Measurements from ENCODE around the gene PSMA7.
A peak's percentile ranks its signal among the peaks of the same experiment; 100 is the strongest.

The PSMA7 gene

GRCh38 chr20:62147125-62147524 lies 3.9 kb upstream of the PSMA7 start:
- POLR2A ChIA-PET, result interaction anchor here (1.0 kb wide), 1 partner anchor 81 kb away, joined by 4 read pairs; no protein-coding TSS in a partner anchor

GRCh38 chr20:62146019-62146755 lies 3.0 kb upstream of the PSMA7 start:
- ChIA-PET CTCF (interaction anchor here (0.9 to 1.6 kb wide), 5 partner anchors 10 to 134 kb away, joined by 3 to 5 read pairs (median 3); partner anchors contain the start of gene LSM14B), POLR2A (interaction anchor here (0.6 kb wide), 1 partner anchor 51 kb away, joined by 8 read pairs; no protein-coding TSS in a partner anchor)
- no peak overlapping the region for H3K27ac ChIP-seq (ENCODE audit: insufficient read depth in 1 of 2, low read depth in 1 of 2, low read length in 2 of 2, poor library complexity in 1 of 2, severe bottlenecking in 2 of 2)
- no peaks in the 10 kb centered on the region for H3K9me3 ChIP-seq (ENCODE audit: control extremely low read depth in 1 of 5, control insufficient read depth in 4 of 5, insufficient read depth in 2 of 5, low read depth in 1 of 5, low read length in 4 of 5)
- peaks cover 0 to 24% (median 3%) of the 10 kb centered on the region in 4 experiments for H3K36me3 ChIP-seq (ENCODE audit: control insufficient read depth in 4 of 4, insufficient read depth in 4 of 4, low read length in 3 of 4)
- 97% methylated on average over 13 of the region's 22 CpGs for WGBS (ENCODE audit: insufficient coverage)
- no peaks in the 10 kb centered on the region for H3K27me3 ChIP-seq (replicated peaks in 2 of 5; ENCODE audit: control insufficient read depth in 4 of 5, insufficient read depth in 5 of 5, low read length in 4 of 5)
- DNase-seq, result no peak
- peaks cover 9 to 28% (median 21%) of the 10 kb centered on the region in 4 experiments for H3K4me1 ChIP-seq (ENCODE audit: control extremely low read depth in 1 of 4, control insufficient read depth in 4 of 4, insufficient read depth in 4 of 4, low read length in 3 of 4)
- H3K4me3 ChIP-seq (ENCODE audit: control insufficient read depth in 1 of 7, extremely low read depth in 1 of 7, insufficient read depth in 4 of 7, low read depth in 2 of 7, low read length in 6 of 7), result no peak overlapping the region

More at GRCh38 chr20:62147125-62147524, 3.9 kb upstream of the PSMA7 start:
- WGBS (ENCODE audit: insufficient coverage), result 98% methylated on average over 6 of the region's 6 CpGs
- no peak for DNase-seq
- Histone ChIP-seq H3K9me3 (ENCODE audit: control extremely low read depth in 1 of 5, control insufficient read depth in 4 of 5, insufficient read depth in 2 of 5, low read depth in 1 of 5, low read length in 4 of 5) (peaks cover 0 to under 1% (median 0%) of the 10 kb centered on the region in 5 experiments), H3K27me3 (replicated peaks in 2 of 5; ENCODE audit: control insufficient read depth in 4 of 5, insufficient read depth in 5 of 5, low read length in 4 of 5) (no peaks in the 10 kb centered on the region), H3K4me1 (ENCODE audit: control extremely low read depth in 1 of 4, control insufficient read depth in 4 of 4, insufficient read depth in 4 of 4, low read length in 3 of 4) (peaks cover 7 to 18% (median 11%) of the 10 kb centered on the region in 4 experiments), H3K36me3 (ENCODE audit: control insufficient read depth in 4 of 4, insufficient read depth in 4 of 4, low read length in 3 of 4) (peaks cover 0 to 26% (median 4%) of the 10 kb centered on the region in 4 experiments), H3K27ac (ENCODE audit: insufficient read depth in 1 of 2, low read depth in 1 of 2, low read length in 2 of 2, poor library complexity in 1 of 2, severe bottlenecking in 2 of 2) (no peak overlapping the region), H3K4me3 (ENCODE audit: control insufficient read depth in 1 of 7, extremely low read depth in 1 of 7, insufficient read depth in 4 of 7, low read depth in 2 of 7, low read length in 6 of 7) (no peak overlapping the region)
- CTCF ChIA-PET, result interaction anchor here (1.1 to 1.6 kb wide), 2 partner anchors 9 to 120 kb away, joined by 3 to 7 read pairs; no protein-coding TSS in a partner anchor

- ChIA-PET CTCF (interaction anchor here (0.7 to 1.6 kb wide), 5 partner anchors 11 to 135 kb away, joined by 3 to 5 read pairs (median 3); partner anchors contain the start of gene LSM14B), POLR2A (interaction anchor here (0.6 to 0.7 kb wide), 2 partner anchors 10 to 52 kb away, joined by 3 to 8 read pairs; no protein-coding TSS in a partner anchor)
- no peak overlapping the region for H3K4me3 ChIP-seq (ENCODE audit: control insufficient read depth in 1 of 7, extremely low read depth in 1 of 7, insufficient read depth in 4 of 7, low read depth in 2 of 7, low read length in 6 of 7)
- peaks cover 9 to 33% (median 24%) of the 10 kb centered on the region in 4 experiments for H3K4me1 ChIP-seq (ENCODE audit: control extremely low read depth in 1 of 4, control insufficient read depth in 4 of 4, insufficient read depth in 4 of 4, low read length in 3 of 4)
- WGBS (ENCODE audit: insufficient coverage), result 100% methylated on average over 5 of the region's 7 CpGs
- peaks cover 0 to 24% (median 4%) of the 10 kb centered on the region in 4 experiments for H3K36me3 ChIP-seq (ENCODE audit: control insufficient read depth in 4 of 4, insufficient read depth in 4 of 4, low read length in 3 of 4)
- no peak overlapping the region for H3K27ac ChIP-seq (ENCODE audit: insufficient read depth in 1 of 2, low read depth in 1 of 2, low read length in 2 of 2, poor library complexity in 1 of 2, severe bottlenecking in 2 of 2)
- no peaks in the 10 kb centered on the region for H3K27me3 ChIP-seq (replicated peaks in 2 of 5; ENCODE audit: control insufficient read depth in 4 of 5, insufficient read depth in 5 of 5, low read length in 4 of 5)
- H3K9me3 ChIP-seq (ENCODE audit: control extremely low read depth in 1 of 5, control insufficient read depth in 4 of 5, insufficient read depth in 2 of 5, low read depth in 1 of 5, low read length in 4 of 5), result no peaks in the 10 kb centered on the region
- DNase-seq, result no peak
Observed at GRCh38 chr20:62145688-62146018, 2.5 kb upstream of the PSMA7 start.

GRCh38 chr20:62143957-62144825 lies 997 bp upstream of the PSMA7 start:
- POLR2A ChIA-PET, result interaction anchor here (1.2 to 1.9 kb wide), 4 partner anchors 12 to 78 kb away, joined by 4 to 9 read pairs (median 6); partner anchors contain the start of gene LSM14B
- Histone ChIP-seq H3K4me3 (ENCODE audit: control insufficient read depth in 1 of 7, extremely low read depth in 1 of 7, insufficient read depth in 4 of 7, low read depth in 2 of 7, low read length in 6 of 7) (peak overlapping the region; percentile 71 to 91 (median 79)), H3K9me3 (ENCODE audit: control extremely low read depth in 1 of 5, control insufficient read depth in 4 of 5, insufficient read depth in 2 of 5, low read depth in 1 of 5, low read length in 4 of 5) (no peaks in the 10 kb centered on the region), H3K27ac (ENCODE audit: insufficient read depth in 1 of 2, low read depth in 1 of 2, low read length in 2 of 2, poor library complexity in 1 of 2, severe bottlenecking in 2 of 2) (peak overlapping the region in 1 of 2 experiments; percentile 86), H3K4me1 (ENCODE audit: control extremely low read depth in 1 of 4, control insufficient read depth in 4 of 4, insufficient read depth in 4 of 4, low read length in 3 of 4) (peaks cover 9 to 33% (median 24%) of the 10 kb centered on the region in 4 experiments), H3K27me3 (replicated peaks in 2 of 5; ENCODE audit: control insufficient read depth in 4 of 5, insufficient read depth in 5 of 5, low read length in 4 of 5) (no peaks in the 10 kb centered on the region), H3K36me3 (ENCODE audit: control insufficient read depth in 4 of 4, insufficient read depth in 4 of 4, low read length in 3 of 4) (peaks cover 4 to 29% (median 16%) of the 10 kb centered on the region in 4 experiments)
- CTCF ChIA-PET, result interaction anchor here (1.5 kb wide), 1 partner anchor 26 kb away, joined by 3 read pairs; no protein-coding TSS in a partner anchor
- under 1% methylated on average over 97 of the region's 104 CpGs for WGBS (ENCODE audit: insufficient coverage)
- peak in 2 of 3 donors; percentile 58 to 66 for DNase-seq

- peaks cover 9 to 33% (median 24%) of the 10 kb centered on the region in 4 experiments for H3K4me1 ChIP-seq (ENCODE audit: control extremely low read depth in 1 of 4, control insufficient read depth in 4 of 4, insufficient read depth in 4 of 4, low read length in 3 of 4)
- no peak for DNase-seq
- ChIA-PET POLR2A (interaction anchor here (1.1 to 1.9 kb wide), 2 partner anchors 20 to 76 kb away, joined by 3 to 9 read pairs; partner anchors contain the start of gene LSM14B), CTCF (interaction anchor here (0.8 to 2.7 kb wide), 10 partner anchors 9 to 132 kb away, joined by 3 to 14 read pairs (median 4); no protein-coding TSS in a partner anchor)
- no peaks in the 10 kb centered on the region for H3K27me3 ChIP-seq (replicated peaks in 2 of 5; ENCODE audit: control insufficient read depth in 4 of 5, insufficient read depth in 5 of 5, low read length in 4 of 5)
- peaks cover 11 to 44% (median 29%) of the 10 kb centered on the region in 4 experiments for H3K36me3 ChIP-seq (ENCODE audit: control insufficient read depth in 4 of 4, insufficient read depth in 4 of 4, low read length in 3 of 4)
- no peaks in the 10 kb centered on the region for H3K9me3 ChIP-seq (ENCODE audit: control extremely low read depth in 1 of 5, control insufficient read depth in 4 of 5, insufficient read depth in 2 of 5, low read depth in 1 of 5, low read length in 4 of 5)
- WGBS (ENCODE audit: insufficient coverage), result 0% methylated on average over 59 of the region's 71 CpGs
- peak overlapping the region; percentile 71 to 91 (median 79) for H3K4me3 ChIP-seq (ENCODE audit: control insufficient read depth in 1 of 7, extremely low read depth in 1 of 7, insufficient read depth in 4 of 7, low read depth in 2 of 7, low read length in 6 of 7)
- H3K27ac ChIP-seq (ENCODE audit: insufficient read depth in 1 of 2, low read depth in 1 of 2, low read length in 2 of 2, poor library complexity in 1 of 2, severe bottlenecking in 2 of 2), result peak overlapping the region; percentile 54 to 86
Observed at GRCh38 chr20:62142252-62143080, 728 bp downstream of the PSMA7 start.

Data from common myeloid progenitor, CD34-positive (primary cell).